ENCODE results near the gene B9D1.

B9D1 gene

DNA sequence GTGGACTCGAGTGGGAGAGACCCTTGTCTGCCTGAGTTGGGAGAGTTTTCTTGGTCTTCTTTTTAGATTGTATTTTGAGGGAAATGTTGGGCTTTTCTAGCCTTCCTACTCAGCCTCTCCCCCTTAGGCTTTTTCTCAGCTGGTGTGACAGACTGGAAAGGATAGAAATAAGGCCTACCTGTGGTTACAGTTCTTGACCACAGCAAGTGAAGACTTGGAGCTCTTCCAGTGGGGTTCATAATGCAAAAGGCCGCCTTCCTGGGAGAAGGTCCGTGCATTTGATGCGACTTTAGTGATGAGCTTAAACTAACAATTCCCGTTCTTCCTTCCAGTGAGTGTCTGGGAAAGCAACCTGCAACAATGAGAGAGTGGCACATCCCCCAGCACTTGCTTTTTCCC lies 56.8 kb downstream of the B9D1 start:
- TF ChIP-seq, protein P1, sequence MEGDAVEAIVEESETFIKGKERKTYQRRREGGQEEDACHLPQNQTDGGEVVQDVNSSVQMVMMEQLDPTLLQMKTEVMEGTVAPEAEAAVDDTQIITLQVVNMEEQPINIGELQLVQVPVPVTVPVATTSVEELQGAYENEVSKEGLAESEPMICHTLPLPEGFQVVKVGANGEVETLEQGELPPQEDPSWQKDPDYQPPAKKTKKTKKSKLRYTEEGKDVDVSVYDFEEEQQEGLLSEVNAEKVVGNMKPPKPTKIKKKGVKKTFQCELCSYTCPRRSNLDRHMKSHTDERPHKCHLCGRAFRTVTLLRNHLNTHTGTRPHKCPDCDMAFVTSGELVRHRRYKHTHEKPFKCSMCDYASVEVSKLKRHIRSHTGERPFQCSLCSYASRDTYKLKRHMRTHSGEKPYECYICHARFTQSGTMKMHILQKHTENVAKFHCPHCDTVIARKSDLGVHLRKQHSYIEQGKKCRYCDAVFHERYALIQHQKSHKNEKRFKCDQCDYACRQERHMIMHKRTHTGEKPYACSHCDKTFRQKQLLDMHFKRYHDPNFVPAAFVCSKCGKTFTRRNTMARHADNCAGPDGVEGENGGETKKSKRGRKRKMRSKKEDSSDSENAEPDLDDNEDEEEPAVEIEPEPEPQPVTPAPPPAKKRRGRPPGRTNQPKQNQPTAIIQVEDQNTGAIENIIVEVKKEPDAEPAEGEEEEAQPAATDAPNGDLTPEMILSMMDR (conservative IDR thresholded peaks at IDR 0.05), result no peak
- no peak overlapping the region for H3K27ac ChIP-seq

DNA sequence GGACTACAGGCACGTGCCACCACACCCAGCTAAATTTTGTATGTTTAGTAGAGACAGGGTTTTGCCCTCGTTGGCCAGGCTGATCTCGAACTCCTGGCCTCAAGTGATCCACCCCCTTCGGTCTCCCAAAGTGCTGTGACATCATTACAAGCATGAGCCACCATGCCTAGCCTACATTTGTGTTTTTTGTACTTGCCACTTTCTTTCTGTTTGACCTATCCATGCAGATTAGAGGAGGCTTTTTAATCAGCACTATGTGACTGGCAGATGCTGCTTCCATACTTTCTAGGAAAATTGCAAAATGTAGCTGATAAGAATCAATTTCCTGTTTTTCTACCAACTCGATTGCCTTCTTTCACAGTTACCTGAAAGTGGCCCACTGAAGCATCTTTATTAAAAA lies 57.3 kb downstream of the B9D1 start:
- TF ChIP-seq, protein P1 (conservative IDR thresholded peaks at IDR 0.05), result no peak
- H3K27ac ChIP-seq, result no peak overlapping the region

DNA sequence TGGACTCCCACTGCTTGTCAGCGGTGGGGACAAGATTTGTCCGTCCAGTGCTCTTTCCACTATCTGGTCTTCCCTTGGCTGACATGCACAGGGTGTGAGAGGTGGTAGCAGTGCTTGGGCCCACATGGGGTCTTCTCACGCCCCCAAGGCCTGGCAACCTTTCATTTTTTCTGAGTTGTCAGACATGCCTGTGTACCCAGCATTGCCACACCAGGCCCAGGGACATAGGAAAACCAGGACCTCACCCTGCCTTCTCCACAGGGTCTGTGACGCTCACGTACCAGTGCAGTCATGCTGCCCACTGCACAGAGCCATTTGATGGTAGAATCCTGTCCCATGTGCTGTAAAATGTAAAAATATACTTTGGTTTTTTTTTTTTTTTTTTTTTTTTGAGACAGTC lies 57.8 kb downstream of the B9D1 start:
- H3K27ac ChIP-seq, result no peak overlapping the region
- TF ChIP-seq, protein P1 (conservative IDR thresholded peaks at IDR 0.05), result no peak

DNA sequence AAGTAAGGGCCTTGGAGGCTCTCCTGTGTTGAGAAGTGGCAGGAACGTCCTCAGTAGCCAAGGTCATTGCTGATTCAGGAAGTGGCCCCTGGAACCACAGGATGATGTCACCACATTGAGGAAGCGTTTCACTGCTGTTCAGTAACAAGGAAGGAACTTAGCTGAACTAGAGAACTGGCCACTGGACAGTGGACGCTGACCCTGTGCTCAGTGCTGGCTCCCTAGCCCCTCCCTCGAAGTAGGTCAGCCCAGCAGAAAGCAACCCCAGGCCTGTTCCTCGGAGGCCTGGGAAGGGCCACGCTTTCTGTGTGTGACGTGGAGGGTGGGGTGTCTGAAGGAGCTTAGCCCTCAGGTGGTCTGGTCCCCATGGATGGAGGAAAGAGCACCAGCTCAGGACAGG lies 58.3 kb downstream of the B9D1 start:
- no peak overlapping the region for H3K27ac ChIP-seq
- TF ChIP-seq, protein P1 (conservative IDR thresholded peaks at IDR 0.05), result no peak

DNA sequence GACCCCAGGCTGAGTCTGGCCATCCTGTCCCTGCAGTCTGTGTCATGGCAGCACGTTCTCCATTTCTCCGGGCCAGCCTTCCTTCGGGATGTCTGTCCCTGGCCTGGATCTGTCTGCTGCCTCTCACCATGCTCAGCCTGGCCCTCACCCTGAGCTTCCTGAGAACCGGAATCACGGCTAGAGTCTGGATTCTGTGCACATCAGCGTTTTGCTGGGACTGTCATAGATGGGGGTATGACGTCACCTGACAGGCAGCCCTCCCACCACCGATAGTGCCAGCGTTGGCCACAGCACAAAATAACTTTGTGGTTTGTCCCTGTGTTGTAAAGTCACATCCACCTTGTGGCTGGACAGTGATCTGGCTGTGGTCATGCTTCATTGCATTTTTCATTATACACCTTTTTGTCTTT lies 59.2 kb downstream of the B9D1 start:
- no peak overlapping the region for H3K27ac ChIP-seq
- TF ChIP-seq, protein P1 (conservative IDR thresholded peaks at IDR 0.05), result no peak

DNA sequence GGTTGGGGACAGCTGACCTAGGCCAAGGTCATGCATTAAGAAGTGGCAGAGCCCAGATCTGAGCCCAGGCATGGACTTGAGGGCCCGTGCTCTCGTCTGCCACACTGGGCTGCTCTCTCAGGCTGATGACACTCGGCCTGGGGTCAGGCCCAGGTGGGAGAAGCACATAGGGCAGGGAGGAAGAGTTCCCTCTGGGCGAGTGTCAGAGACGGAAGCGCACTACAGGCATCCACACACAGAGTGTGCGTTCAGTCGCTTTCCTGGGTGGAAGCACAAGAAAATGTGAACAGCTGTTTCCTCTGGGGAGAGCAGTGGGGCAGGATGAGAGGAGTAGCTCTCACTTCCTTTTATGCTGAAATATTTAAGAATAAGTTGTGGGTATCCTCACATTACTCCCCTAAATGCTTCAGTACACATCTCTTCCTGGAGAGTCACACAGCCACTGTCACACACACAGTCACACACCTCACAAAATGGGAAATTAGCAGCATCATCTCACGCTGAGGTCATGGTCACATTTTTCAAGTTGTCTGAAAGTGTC lies 59.7 kb downstream of the B9D1 start:
- H3K27ac ChIP-seq, result no peak overlapping the region
- TF ChIP-seq, protein P1 (conservative IDR thresholded peaks at IDR 0.05), result no peak

DNA sequence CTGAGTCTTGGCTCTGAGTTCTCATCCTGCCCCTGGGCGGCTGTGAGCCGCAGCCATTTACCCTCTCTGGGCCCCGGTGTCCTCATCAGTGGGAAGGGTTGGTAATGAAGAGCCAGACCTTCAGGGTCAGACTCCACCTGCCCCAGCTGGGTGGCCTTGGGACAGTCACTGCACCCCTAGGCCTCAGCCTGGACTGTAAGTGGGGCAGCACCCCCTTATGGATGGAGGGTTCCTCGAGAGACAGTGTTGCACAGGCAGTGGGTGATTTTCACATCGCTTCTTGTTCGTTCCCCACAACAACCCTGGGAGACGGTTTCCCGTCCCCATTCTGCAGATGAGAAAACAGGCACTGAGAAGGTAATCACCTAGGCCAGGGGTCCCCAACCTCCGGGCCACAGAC lies 60.5 kb downstream of the B9D1 start:
- TF ChIP-seq, protein P1 (conservative IDR thresholded peaks at IDR 0.05), result no peak
- H3K27ac ChIP-seq, result no peak overlapping the region
